Neural cell (in vitro differentiated cells): Measurements from ENCODE around the gene FLYWCH1. TPM values are rescaled to one million over a fixed set of nuclear protein-coding genes. Genes with fewer than 3 reads are reported as not detected.

Experiments
- H2AFZ ChIP-seq: fragments of 200-600, 300-800 bp; sonication (generic), shearing (Covaris generic); 2 replicates; pipeline ENCODE4 v1.6.0; 2014; ENCODE audit warnings: low read depth, mild to moderate bottlenecking, antibody characterized with exemption, low read length, moderate library complexity
- H3F3A ChIP-seq: fragments of 200-600 bp; shearing (Covaris generic); 2 replicates; pipeline ENCODE4 v1.6.1; 2016; ENCODE audit warnings: mild to moderate bottlenecking, moderate library complexity, mixed read lengths, antibody characterized with exemption, low read length; ENCODE audit not compliant: insufficient read depth, poor library complexity, severe bottlenecking
- H3K27ac ChIP-seq: fragments of 200-600, 300-800 bp; sonication (generic), shearing (Covaris generic); 2 replicates; pipeline ENCODE4 v1.5.1; 2014; ENCODE audit warnings: mild to moderate bottlenecking, low read length, moderate library complexity
- H3K27me3 ChIP-seq: fragments of 300-800, 200-600 bp; sonication (generic), shearing (Covaris generic); 2 replicates; pipeline ENCODE4 v1.6.0; 2014; ENCODE audit warnings: mild to moderate bottlenecking, low read depth, low read length, moderate library complexity; ENCODE audit not compliant: insufficient read depth
- H3K36me3 ChIP-seq: fragments of 300-800, 200-600 bp; sonication (generic), shearing (Covaris generic); 2 replicates; pipeline ENCODE4 v1.5.1; 2014; ENCODE audit warnings: mild to moderate bottlenecking, antibody characterized with exemption, low read length, moderate library complexity; ENCODE audit not compliant: insufficient read depth
- H3K4me2 ChIP-seq: fragments of 300-800, 200-600 bp; sonication (generic), shearing (Covaris generic); 2 replicates; pipeline ENCODE4 v1.6.0; 2014; ENCODE audit warnings: mild to moderate bottlenecking, low read length
- H3K4me3 ChIP-seq: fragments of 300-800, 200-600 bp; sonication (generic), shearing (Covaris generic); 2 replicates; pipeline ENCODE4 v1.5.1; 2014; ENCODE audit warnings: mild to moderate bottlenecking, low read length, moderate library complexity
- H3K79me2 ChIP-seq: fragments of 200-600 bp; shearing (Covaris generic); replicated peaks from 2 replicates; pipeline ENCODE4 v1.6.0; 2014; ENCODE audit warnings: mild to moderate bottlenecking, low read length, moderate library complexity; ENCODE audit not compliant: insufficient read depth
- H3K9ac ChIP-seq: fragments of 300-800, 200-600 bp; sonication (generic), shearing (Covaris generic); 2 replicates; pipeline ENCODE4 v1.6.1; 2016; ENCODE audit warnings: mild to moderate bottlenecking, low read length, mixed read lengths
- H3K9me2 ChIP-seq: fragments of 200-600 bp; shearing (Covaris generic); 2 replicates; pipeline ENCODE4 v1.6.1; 2016; ENCODE audit warnings: mild to moderate bottlenecking, low read length, mixed read lengths; ENCODE audit not compliant: insufficient read depth
- H3K9me3 ChIP-seq: fragments of 200-600, 300-800 bp; sonication (generic), shearing (Covaris generic); 2 replicates; pipeline ENCODE4 v1.6.1; 2016; ENCODE audit warnings: mild to moderate bottlenecking, mixed run types, low read length, moderate library complexity, mixed read lengths
- H4K20me1 ChIP-seq: fragments of 200-600 bp; shearing (Covaris generic); 2 replicates; pipeline ENCODE4 v1.6.1; 2016; ENCODE audit warnings: mild to moderate bottlenecking, mixed run types; ENCODE audit not compliant: insufficient read depth
- CTCF ChIP-seq: fragments of 450-650 bp; IDR thresholded peaks from 2 replicates; pipeline ENCODE4 v1.5.1; 2014; ENCODE audit warnings: antibody characterized with exemption, mild to moderate bottlenecking, moderate library complexity; ENCODE audit not compliant: poor library complexity, severe bottlenecking
- EP300 ChIP-seq: fragments of 450-650 bp; conservative IDR thresholded peaks from 2 replicates; pipeline ENCODE4 v1.6.1; 2014; ENCODE audit warnings: antibody characterized with exemption, mild to moderate bottlenecking, moderate library complexity; ENCODE audit not compliant: poor library complexity, severe bottlenecking
- EZH2 ChIP-seq: fragments of 200-600, 300-800 bp; shearing (Covaris generic), sonication (generic); IDR thresholded peaks from 2 replicates; pipeline ENCODE4 v1.6.1; 2014; ENCODE audit warnings: antibody characterized with exemption, low read length, borderline replicate concordance, mild to moderate bottlenecking; ENCODE audit not compliant: insufficient read depth, poor library complexity, severe bottlenecking
- MXI1 ChIP-seq: fragments of 450-650 bp; conservative IDR thresholded peaks from 2 replicates; pipeline ENCODE4 v1.6.1; 2014; ENCODE audit warnings: antibody characterized with exemption, mild to moderate bottlenecking; ENCODE audit not compliant: poor library complexity, severe bottlenecking
- POLR2AphosphoS5 ChIP-seq: IDR thresholded peaks from 2 replicates; pipeline ENCODE4 v1.6.1; 2012
- RAD21 ChIP-seq: fragments of 450-650 bp; conservative IDR thresholded peaks from 2 replicates; pipeline ENCODE4 v1.6.1; 2014; ENCODE audit warnings: antibody characterized with exemption, mild to moderate bottlenecking, moderate library complexity
- REST ChIP-seq: IDR thresholded peaks from 2 replicates; pipeline ENCODE4 v1.6.1; 2012; ENCODE audit warnings: borderline replicate concordance
- SMC3 ChIP-seq: fragments of 450-650 bp; conservative IDR thresholded peaks from 2 replicates; pipeline ENCODE4 v1.6.1; 2014; ENCODE audit warnings: antibody characterized with exemption, mild to moderate bottlenecking, moderate library complexity; ENCODE audit not compliant: poor library complexity
- TAF1 ChIP-seq: IDR thresholded peaks from 2 replicates; pipeline ENCODE4 v1.6.1; 2012; ENCODE audit warnings: low read depth
- polyA plus RNA-seq: library from polyadenylated mRNA; depleted of rRNA; stranded (reverse); fragments of >200 nt; gene quantifications from 2 replicates; pipeline ENCODE4 v1.2.3, GENCODE V29; 2014

The FLYWCH1 gene
- polyA plus RNA-seq, 1 donor from 2014 or later = 33.0 TPM

- no peak for TF ChIP-seq SMC3
- TF ChIP-seq REST = no peak
- TF ChIP-seq MXI1 = no peak
- no peak for TF ChIP-seq POLR2AphosphoS5
- no peak for TF ChIP-seq EP300
- TF ChIP-seq EZH2 = no peak
- TF ChIP-seq TAF1 = no peak
- TF ChIP-seq RAD21 = no peak
- TF ChIP-seq CTCF = no peak
- H3K27ac ChIP-seq = no peak overlapping the region
- no peak overlapping the region for H3K4me2 ChIP-seq
- no peak overlapping the region for H2AFZ ChIP-seq
- H3K27me3 ChIP-seq = no peaks in the 10 kb centered on the region
- H3K9me3 ChIP-seq = no peaks in the 10 kb centered on the region
- peaks cover 9% of the 10 kb centered on the region for H3K36me3 ChIP-seq
- no peaks in the 10 kb centered on the region for H3K9me2 ChIP-seq
- H3K79me2 ChIP-seq = no peaks in the 10 kb centered on the region
- H3K9ac ChIP-seq = no peak overlapping the region
- H3F3A ChIP-seq = no peaks in the 10 kb centered on the region
- H3K4me3 ChIP-seq = no peak overlapping the region
- no peaks in the 10 kb centered on the region for H4K20me1 ChIP-seq
These were observed 34.9 kb downstream of the FLYWCH1 start for GRCh38 chr16:2946649-2947048.

GRCh38 chr16:2948807-2949704, 37.3 kb downstream of the FLYWCH1 start:
- Histone ChIP-seq H4K20me1 (no peaks in the 10 kb centered on the region), H3K9me3 (no peaks in the 10 kb centered on the region), H3K27ac (no peak overlapping the region), H3K9ac (no peak overlapping the region), H3K79me2 (no peaks in the 10 kb centered on the region), H2AFZ (no peak overlapping the region), H3K27me3 (no peaks in the 10 kb centered on the region), H3K36me3 (peaks cover 9% of the 10 kb centered on the region), H3K4me3 (no peak overlapping the region), H3F3A (no peaks in the 10 kb centered on the region), H3K4me2 (no peak overlapping the region), H3K9me2 (no peaks in the 10 kb centered on the region)
- TF ChIP-seq SMC3 (no peak), TAF1 (no peak)
